Cardiac fibroblast (primary cell): ENCODE data around the gene CDKAL1.

ENCODE experiments used
- DNase-seq, 2 donors: peaks; one replicate each; pipeline versions ENCODE4 v3.0.0 to v3.0.0-alpha.2; 2010; ENCODE audit warnings: low read depth in 2 of 2
- H3K4me3 ChIP-seq, 2 donors: replicated peaks in 1 of 2; 1 replicate in 1 of 2; 2 replicates in 1 of 2; pipeline ENCODE4 v1.5.1; 2011; ENCODE audit warnings: low read depth in 2 of 2, low read length in 2 of 2, mild to moderate bottlenecking in 2 of 2, moderate library complexity in 1 of 2
- CTCF ChIP-seq: IDR thresholded peaks from one replicate; pipeline ENCODE4 v1.5.1; 2011; ENCODE audit warnings: low read depth, mild to moderate bottlenecking, low read length, inconsistent platforms

The CDKAL1 gene

GRCh38 chr6:21263531-21264287 is 729.5 kb downstream of the CDKAL1 start:
- H3K4me3 ChIP-seq, result no peak overlapping the region
- no peak for TF ChIP-seq CTCF
- DNase-seq, result peak in 1 of 2 donors; percentile 75

GRCh38 chr6:21264288-21265033 is 730.2 kb downstream of the CDKAL1 start:
- no peak for TF ChIP-seq CTCF
- H3K4me3 ChIP-seq, result no peak overlapping the region
- no peak for DNase-seq

GRCh38 chr6:21265034-21265729 is 730.9 kb downstream of the CDKAL1 start:
- peak in 1 of 2 donors; percentile 22 for DNase-seq
- no peak for TF ChIP-seq CTCF
- no peak overlapping the region for H3K4me3 ChIP-seq

GRCh38 chr6:21265730-21266044 is 731.4 kb downstream of the CDKAL1 start:
- DNase-seq, result peak in 1 of 2 donors; percentile 73
- TF ChIP-seq CTCF, result no peak
- no peak overlapping the region for H3K4me3 ChIP-seq

GRCh38 chr6:21270636-21271201 is 736.5 kb downstream of the CDKAL1 start:
- H3K4me3 ChIP-seq, result no peak overlapping the region
- DNase-seq, result no peak
- no peak for TF ChIP-seq CTCF

- DNase-seq, result no peak
- TF ChIP-seq CTCF, result no peak
- H3K4me3 ChIP-seq, result no peak overlapping the region
These were observed 737.3 kb downstream of the CDKAL1 start for GRCh38 chr6:21271428-21272155.
